Activated B cell treated with CpG ODN at 0.5 μM for 24 hours (primary cell): ENCODE measurements around the gene ZNF79. TPM values are rescaled to one million over a fixed set of nuclear protein-coding genes. Genes with fewer than 3 reads are reported as not detected.

Experiments
- ATAC-seq: fragments of 200-7000 bp; cut with Tn5 transposase; one replicate; pipeline ENCODE4 v1.10.0; 2021; ENCODE audit warnings: low read depth, mild to moderate bottlenecking, moderate library complexity
- CTCF ChIA-PET: fragments of 350-600 bp; sonication (Branson Sonifier 250); formaldehyde crosslinking; loops from one replicate; lab custom pipeline; 2021; ENCODE audit warnings: antibody characterized with exemption; lab: Charles Lee
- POLR2A ChIA-PET: fragments of 350-600 bp; sonication (Branson Sonifier 250); formaldehyde crosslinking; loops from one replicate; lab custom pipeline; 2021; ENCODE audit warnings: antibody characterized with exemption; lab: Charles Lee
- DNase-seq: peaks from one replicate; pipeline ENCODE4 v3.0.0; 2022
- H3K27ac Mint-ChIP-seq: one replicate; pipeline ENCODE4 v1.8.0; 2020; ENCODE audit warnings: mixed read lengths
- H3K27me3 Mint-ChIP-seq: one replicate; pipeline ENCODE4 v1.8.0; 2021; ENCODE audit warnings: mixed read lengths
- H3K36me3 Mint-ChIP-seq: one replicate; pipeline ENCODE4 v1.8.0; 2021; ENCODE audit warnings: low read depth, mixed read lengths
- H3K4me1 Mint-ChIP-seq: one replicate; pipeline ENCODE4 v1.8.0; 2021; ENCODE audit warnings: mixed read lengths
- H3K4me3 Mint-ChIP-seq: one replicate; pipeline ENCODE4 v1.8.0; 2020; ENCODE audit warnings: mild to moderate bottlenecking, mixed read lengths
- H3K9me3 Mint-ChIP-seq: one replicate; pipeline ENCODE4 v1.8.0; 2020; ENCODE audit warnings: mixed read lengths
- CTCF ChIP-seq: fragments of 200-600 bp; IDR thresholded peaks from one replicate; pipeline ENCODE4 v1.8.0; 2022; ENCODE audit warnings: antibody characterized with exemption, mild to moderate bottlenecking
- intact Hi-C: fragments of 100-400 bp; cut with micrococcal nuclease; formaldehyde crosslinking; loops from one replicate; pipeline ENCODE4 v1.15.1; 2024
- total RNA-seq: library from RNA; stranded (reverse); gene quantifications from 2 replicates; pipeline ENCODE4 v1.2.3, GENCODE V29; 2022

The ZNF79 gene
- total RNA-seq, 1 donor from 2014 or later = 14.0 TPM

GRCh38 chr9:127386249-127386648 lies 37.9 kb upstream of the ZNF79 start:
- H3K9me3 Mint-ChIP-seq = no peaks in the 10 kb centered on the region
- POLR2A ChIA-PET = no interaction called here
- intact Hi-C loops = no loop called here
- H3K27ac Mint-ChIP-seq = no peak overlapping the region
- ATAC-seq (no peak), DNase-seq (no peak)
- CTCF ChIA-PET = no interaction called here
- TF ChIP-seq CTCF = no peak
- peaks cover 10% of the 10 kb centered on the region for H3K27me3 Mint-ChIP-seq
- H3K4me1 Mint-ChIP-seq = peaks cover 9% of the 10 kb centered on the region
- no peaks in the 10 kb centered on the region for H3K36me3 Mint-ChIP-seq
- no peak overlapping the region for H3K4me3 Mint-ChIP-seq

- Mint-ChIP-seq H3K36me3 (no peaks in the 10 kb centered on the region), H3K27ac (no peak overlapping the region), H3K9me3 (no peaks in the 10 kb centered on the region), H3K27me3 (peaks cover 10% of the 10 kb centered on the region), H3K4me3 (no peak overlapping the region), H3K4me1 (peaks cover 9% of the 10 kb centered on the region)
- ATAC-seq (no peak), DNase-seq (no peak)
- POLR2A ChIA-PET = no interaction called here
- intact Hi-C loops = no loop called here
- no peak for TF ChIP-seq CTCF
- CTCF ChIA-PET = no interaction called here
Measured at GRCh38 chr9:127386981-127387380, 37.2 kb upstream of the ZNF79 start.

- no peak overlapping the region for H3K27ac Mint-ChIP-seq
Measured at GRCh38 chr9:127388037-127388855, 35.9 kb upstream of the ZNF79 start.

GRCh38 chr9:127388856-127389238 lies 35.3 kb upstream of the ZNF79 start:
- ChIA-PET CTCF (no interaction called here), POLR2A (no interaction called here)
- Mint-ChIP-seq H3K9me3 (no peaks in the 10 kb centered on the region), H3K27ac (no peak overlapping the region), H3K36me3 (no peaks in the 10 kb centered on the region), H3K4me3 (no peak overlapping the region), H3K27me3 (peaks cover 7% of the 10 kb centered on the region), H3K4me1 (peaks cover 9% of the 10 kb centered on the region)
- TF ChIP-seq CTCF = no peak
- intact Hi-C loops = no loop called here
- no peak for ATAC-seq
- DNase-seq = no peak

More at GRCh38 chr9:127388037-127388855, 35.9 kb upstream of the ZNF79 start:
- ChIA-PET CTCF (no interaction called here), POLR2A (interaction anchor here (1.0 kb wide), 1 partner anchor 8 kb away, joined by 3 read pairs; the partner anchor contains the start of gene SLC2A8)
- no peaks in the 10 kb centered on the region for H3K36me3 Mint-ChIP-seq
- no peak for TF ChIP-seq CTCF
- no peaks in the 10 kb centered on the region for H3K9me3 Mint-ChIP-seq
- DNase-seq (no peak), ATAC-seq (peak; percentile 86)
- H3K27me3 Mint-ChIP-seq = peaks cover 10% of the 10 kb centered on the region
- no peak overlapping the region for H3K4me3 Mint-ChIP-seq
- peaks cover 9% of the 10 kb centered on the region for H3K4me1 Mint-ChIP-seq
- intact Hi-C loops = no loop called here

- no peak for TF ChIP-seq CTCF
- CTCF ChIA-PET = no interaction called here
- Mint-ChIP-seq H3K9me3 (no peaks in the 10 kb centered on the region), H3K36me3 (no peaks in the 10 kb centered on the region), H3K27me3 (peaks cover 6% of the 10 kb centered on the region), H3K4me1 (peaks cover 9% of the 10 kb centered on the region), H3K27ac (no peak overlapping the region), H3K4me3 (no peak overlapping the region)
- no peak for ATAC-seq
- DNase-seq = no peak
- intact Hi-C loops = no loop called here
- POLR2A ChIA-PET = no interaction called here
Measured at GRCh38 chr9:127389381-127390247, 34.6 kb upstream of the ZNF79 start.
